RWPE1 (cell line): ENCODE results near the gene PLEKHG1.

ENCODE experiments used
- CTCF ChIA-PET: fragments of 350-600 bp; sonication (Branson Sonifier 250); formaldehyde crosslinking; extraction: SDS; loops from one replicate; lab custom pipeline; 2021; lab: Yijun Ruan, JAX
- POLR2A ChIA-PET: fragments of 400-600 bp; formaldehyde crosslinking; extraction: SDS; loops from one replicate; lab custom pipeline; 2020; ENCODE audit warnings: antibody characterized with exemption; ENCODE audit not compliant: low non-redundant PET; lab: Yijun Ruan, JAX
- DNase-seq: peaks from one replicate; pipeline ENCODE4 v3.0.0; 2012; ENCODE audit warnings: low spot score
- H3K27ac ChIP-seq: fragments of 450-650 bp; 2 replicates; pipeline ENCODE4 v1.5.1; 2017
- CTCF ChIP-seq: fragments of 450-650 bp; conservative IDR thresholded peaks from 2 replicates; pipeline ENCODE4 v1.5.1; 2017; ENCODE audit warnings: low read depth, mild to moderate bottlenecking

The PLEKHG1 gene

GRCh38 chr6:150566486-150566885, 33.2 kb upstream of the PLEKHG1 start:
- ChIA-PET CTCF (interaction anchor here (0.7 kb wide), 1 partner anchor 1441 kb away, joined by 5 read pairs; no protein-coding TSS in a partner anchor), POLR2A (no interaction called here)
- no peak overlapping the region for H3K27ac ChIP-seq
- DNase-seq = no peak
- TF ChIP-seq CTCF = no peak

- H3K27ac ChIP-seq = no peak overlapping the region
- no peak for DNase-seq
- CTCF ChIA-PET = no interaction called here
- TF ChIP-seq CTCF = no peak
- POLR2A ChIA-PET = no interaction called here
Observed at GRCh38 chr6:150567380-150567779, 32.3 kb upstream of the PLEKHG1 start.

- ChIA-PET CTCF (interaction anchor here (0.6 kb wide), 1 partner anchor 421 kb away, joined by 4 read pairs; no protein-coding TSS in a partner anchor), POLR2A (no interaction called here)
- no peak overlapping the region for H3K27ac ChIP-seq
- no peak for DNase-seq
- no peak for TF ChIP-seq CTCF
Observed at GRCh38 chr6:150567823-150568383, 31.8 kb upstream of the PLEKHG1 start.

- TF ChIP-seq CTCF = no peak
- DNase-seq = no peak
- ChIA-PET CTCF (interaction anchor here (0.6 kb wide), 1 partner anchor 420 kb away, joined by 4 read pairs; no protein-coding TSS in a partner anchor), POLR2A (no interaction called here)
- no peak overlapping the region for H3K27ac ChIP-seq
Observed at GRCh38 chr6:150568560-150568959, 31.1 kb upstream of the PLEKHG1 start.

- no peak for DNase-seq
- CTCF ChIA-PET = no interaction called here
Observed at GRCh38 chr6:150569161-150569560, 30.5 kb upstream of the PLEKHG1 start.

GRCh38 chr6:150573041-150573681, 26.5 kb upstream of the PLEKHG1 start:
- no peak for DNase-seq
- H3K27ac ChIP-seq = no peak overlapping the region
- no peak for TF ChIP-seq CTCF
- CTCF ChIA-PET = interaction anchor here (0.6 kb wide), 1 partner anchor 360 kb away, joined by 3 read pairs; no protein-coding TSS in a partner anchor
- POLR2A ChIA-PET = no interaction called here

More at GRCh38 chr6:150569161-150569560, 30.5 kb upstream of the PLEKHG1 start:
- no peak for TF ChIP-seq CTCF
- POLR2A ChIA-PET = no interaction called here
- no peak overlapping the region for H3K27ac ChIP-seq
